ENCODE data around the gene CALML3. TPM values are rescaled to one million over a fixed set of nuclear protein-coding genes. Genes with fewer than 3 reads are reported as not detected.

CALML3 gene
- total RNA-seq, 1 donor from 2014 or later: not detected

GRCh38 chr10:5538446-5538845 lies 13.7 kb downstream of the CALML3 start:
- intact Hi-C loops (cut with micrococcal nuclease): no loop called here

DNA sequence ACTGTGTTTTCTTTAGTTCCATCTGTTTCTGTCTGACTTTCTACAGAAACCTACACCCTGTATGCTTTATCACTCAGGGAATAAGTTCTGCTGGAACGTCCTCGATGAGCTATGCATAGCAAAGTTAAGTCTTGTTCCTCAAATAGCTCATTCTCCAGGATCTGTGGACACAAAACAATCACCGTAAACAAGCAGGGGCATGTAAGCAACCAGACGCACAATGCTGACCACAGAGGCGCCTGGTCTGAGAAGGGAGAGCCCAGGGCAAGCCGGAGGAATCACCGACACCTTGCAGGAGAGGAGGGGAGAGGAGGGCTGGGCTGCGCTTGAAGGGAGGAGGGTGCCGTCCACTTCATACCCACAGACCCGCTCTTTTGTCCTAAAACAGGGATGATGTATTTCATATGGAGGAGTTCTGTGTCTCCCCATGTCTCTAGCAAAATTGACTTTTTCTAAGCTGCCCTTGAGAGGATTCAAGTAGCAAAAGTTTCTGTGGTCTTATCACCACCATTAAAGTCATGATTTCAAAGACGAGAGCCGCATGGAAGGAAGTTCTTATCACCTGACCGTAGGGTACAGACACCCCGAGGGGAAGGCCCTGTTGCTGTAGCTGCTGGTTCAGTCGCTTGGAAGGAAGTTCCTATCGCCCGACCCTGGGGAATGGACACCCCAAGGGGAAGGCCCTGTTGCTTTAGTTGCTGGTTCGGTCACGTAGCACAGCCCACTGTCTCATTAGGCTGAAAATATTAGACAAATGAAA lies 14.3 kb downstream of the CALML3 start:
- intact Hi-C loops (cut with micrococcal nuclease): no loop called here

GRCh38 chr10:5540080-5540479 lies 15.3 kb downstream of the CALML3 start:
- intact Hi-C loops (cut with micrococcal nuclease): no loop called here

DNA sequence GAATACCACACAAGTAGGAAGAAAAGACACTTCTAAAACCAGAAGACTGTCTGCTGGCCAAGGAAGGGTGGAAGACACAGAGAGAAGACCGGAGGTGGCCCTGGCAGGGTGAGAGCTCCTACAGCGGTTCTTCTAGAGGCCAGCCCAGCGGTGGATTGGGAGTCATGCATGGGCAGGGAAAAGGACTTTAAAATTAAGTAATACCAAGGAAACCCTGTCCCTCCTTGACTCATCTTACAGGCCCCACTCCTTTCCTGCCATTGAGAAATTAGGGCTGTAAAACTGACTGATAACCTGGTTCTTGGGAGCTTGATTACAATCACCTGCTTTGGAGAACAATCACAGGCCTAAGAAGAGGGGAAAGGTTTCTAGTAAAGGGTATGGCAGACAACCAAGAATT lies 16.1 kb downstream of the CALML3 start:
- intact Hi-C loops (cut with micrococcal nuclease): no loop called here

- intact Hi-C loops (cut with micrococcal nuclease): no loop called here
Measured at GRCh38 chr10:5542100-5542499, 17.3 kb downstream of the CALML3 start.

- intact Hi-C loops (cut with micrococcal nuclease): no loop called here
Measured at GRCh38 chr10:5543623-5544022, 18.9 kb downstream of the CALML3 start.

DNA sequence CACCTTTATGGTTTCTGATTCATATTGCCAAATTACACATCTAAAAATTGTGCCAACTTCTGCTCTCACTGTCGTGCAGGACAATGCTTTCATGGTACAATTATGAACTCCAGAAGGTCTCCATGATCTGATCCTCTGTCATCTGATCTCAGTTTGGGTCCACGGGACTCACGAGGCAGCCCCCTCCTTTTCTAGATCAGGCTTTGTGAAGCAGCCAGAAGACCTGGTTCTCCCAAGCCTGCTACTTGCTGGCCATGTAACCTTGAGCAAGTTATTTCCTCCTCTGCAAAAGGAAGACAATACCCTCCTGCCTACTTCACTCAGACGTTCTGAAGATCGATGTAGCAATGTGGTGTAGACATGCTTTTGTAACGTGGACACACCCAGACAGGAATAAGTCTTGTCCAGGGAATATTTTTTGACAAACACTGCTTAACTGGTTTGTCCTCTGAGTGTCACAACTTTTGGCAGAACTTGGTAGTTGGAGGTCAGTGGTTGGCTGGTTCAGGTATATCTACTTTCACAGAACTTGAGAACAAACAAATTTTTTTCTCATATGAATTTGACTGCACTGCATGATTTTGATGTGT lies 19.6 kb downstream of the CALML3 start:
- intact Hi-C loops (cut with micrococcal nuclease): no loop called here

DNA sequence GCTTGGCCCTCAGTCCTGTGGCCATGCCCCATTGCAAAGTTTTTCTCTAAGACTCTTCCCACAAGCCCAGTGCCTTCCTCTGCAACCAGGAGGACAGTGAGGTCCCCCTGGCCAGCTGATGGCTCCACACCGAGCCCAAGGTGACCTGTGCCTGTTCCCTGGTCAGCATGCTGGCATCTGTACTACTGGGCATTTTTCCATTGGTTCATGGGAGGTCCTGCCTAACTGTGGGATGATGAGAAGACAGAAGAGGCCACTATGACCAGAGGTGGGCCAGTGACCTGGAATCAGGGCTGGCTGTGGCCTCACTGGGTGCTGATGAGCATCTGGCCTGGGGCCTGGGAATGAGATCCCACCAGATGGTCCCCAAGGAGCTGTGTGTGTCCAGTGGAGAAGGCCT lies 20.2 kb downstream of the CALML3 start:
- intact Hi-C loops (cut with micrococcal nuclease): loop anchor here (5.0 kb wide), 1 partner anchor 253 kb away; no protein-coding TSS in a partner anchor

- intact Hi-C loops (cut with micrococcal nuclease): loop anchor here (5.0 kb wide), 1 partner anchor 253 kb away; no protein-coding TSS in a partner anchor
Measured at GRCh38 chr10:5545426-5545777, 20.6 kb downstream of the CALML3 start.

DNA sequence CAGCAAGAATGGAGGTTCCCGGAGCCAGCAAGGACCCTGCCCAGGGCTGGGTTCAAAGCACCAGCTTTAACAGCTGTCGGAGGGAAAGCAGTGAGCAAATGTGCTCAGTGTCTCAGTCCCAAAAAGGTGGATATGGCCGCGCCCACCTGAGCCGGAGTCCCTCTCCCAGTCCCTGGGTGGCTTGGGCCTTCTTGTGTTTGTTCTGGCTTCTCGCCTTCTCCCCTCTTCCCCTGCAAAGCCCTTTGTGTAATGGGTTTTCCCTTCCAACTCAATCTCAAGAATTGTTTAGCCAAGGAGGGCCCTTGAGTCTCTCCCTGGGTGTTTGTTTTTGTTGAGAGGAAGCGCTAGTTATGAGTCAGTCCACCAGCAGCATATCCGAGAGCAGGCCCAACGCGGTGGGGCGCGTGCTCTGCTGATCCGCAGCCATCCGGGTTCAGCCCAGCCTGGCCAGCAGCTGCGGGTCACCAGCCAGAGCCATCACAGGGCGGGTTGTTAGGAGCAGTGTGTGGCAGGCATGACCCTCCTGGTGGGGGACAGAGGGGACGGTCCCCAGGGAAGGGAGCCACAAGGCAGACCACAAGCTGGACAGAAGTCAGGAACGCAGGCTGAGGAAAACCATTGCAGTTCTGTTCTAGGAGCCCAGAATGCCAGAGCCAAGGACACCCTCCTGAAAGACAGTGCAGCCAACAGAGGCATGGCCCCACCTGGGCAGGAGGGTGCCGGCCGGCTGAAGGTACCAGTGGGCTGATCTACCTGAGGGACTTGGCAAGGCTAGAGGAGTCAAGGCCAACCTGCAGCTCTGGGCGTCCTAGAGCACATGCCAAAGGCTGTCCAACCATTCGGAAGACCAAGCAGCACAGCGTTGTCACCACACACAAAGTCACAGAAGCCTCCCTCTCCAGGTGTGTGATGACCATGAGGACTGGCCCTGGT lies 21.3 kb downstream of the CALML3 start:
- intact Hi-C loops (cut with micrococcal nuclease): loop anchor here (5.0 kb wide), 1 partner anchor 254 kb away; no protein-coding TSS in a partner anchor

- intact Hi-C loops (cut with micrococcal nuclease): loop anchor here (5.0 kb wide), 1 partner anchor 255 kb away; no protein-coding TSS in a partner anchor
Measured at GRCh38 chr10:5546891-5547680, 22.3 kb downstream of the CALML3 start.

DNA sequence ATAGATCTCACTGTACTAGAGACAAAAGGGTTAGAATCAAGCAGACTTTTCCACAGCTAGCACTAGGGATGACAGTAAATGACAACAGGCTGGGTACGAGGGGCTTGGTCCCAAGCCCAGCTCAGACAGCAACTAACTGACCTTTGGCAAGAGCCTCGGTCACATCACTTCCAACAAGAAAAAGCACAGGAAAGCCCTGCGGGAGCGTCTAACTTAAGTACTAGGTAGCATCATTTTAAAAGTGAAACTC lies 22.8 kb downstream of the CALML3 start:
- intact Hi-C loops (cut with micrococcal nuclease): loop anchor here (5.0 kb wide), 1 partner anchor 255 kb away; no protein-coding TSS in a partner anchor

DNA sequence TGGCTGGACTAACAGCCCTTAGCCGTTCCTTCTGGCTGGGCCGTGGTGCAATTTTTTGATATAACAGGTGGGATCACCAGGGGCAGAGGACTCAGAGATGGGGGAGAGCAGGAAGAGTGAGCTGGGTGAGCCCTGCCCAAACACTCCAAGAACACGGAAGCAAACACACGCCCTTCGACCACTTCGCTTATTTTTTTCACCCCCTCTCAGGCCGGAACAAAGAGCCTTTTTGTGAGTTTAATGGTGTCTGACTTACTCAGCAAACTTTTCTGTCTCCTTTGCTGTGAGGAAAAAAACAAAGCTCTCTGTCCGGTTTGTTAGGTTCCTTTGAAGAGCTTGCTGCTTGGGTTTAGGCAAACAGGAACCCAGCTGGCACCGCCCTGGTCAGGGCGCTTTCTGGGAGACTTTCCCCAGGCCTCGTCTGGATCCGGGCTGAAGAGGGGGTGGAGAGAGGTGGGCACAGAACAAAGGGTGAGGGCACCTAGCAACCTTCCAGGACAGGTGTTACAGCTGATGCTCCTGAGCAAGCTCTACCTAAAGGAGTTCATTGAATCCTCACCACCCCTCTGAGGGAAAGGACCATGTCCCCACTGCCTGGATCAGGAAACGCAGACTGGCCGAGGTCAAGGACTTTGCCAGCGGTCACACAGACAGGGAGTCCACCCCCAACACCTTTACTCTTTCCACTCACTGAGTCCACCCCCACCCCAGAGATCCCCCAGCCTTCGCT lies 23.3 kb downstream of the CALML3 start:
- intact Hi-C loops (cut with micrococcal nuclease): loop anchor here (2.0 to 5.0 kb wide), 2 partner anchors 17 to 256 kb away; no protein-coding TSS in a partner anchor

GRCh38 chr10:5549462-5550249 lies 24.9 kb downstream of the CALML3 start:
- intact Hi-C loops (cut with micrococcal nuclease): loop anchor here (1.0 to 5.0 kb wide), 3 partner anchors 15 to 257 kb away; no protein-coding TSS in a partner anchor

DNA sequence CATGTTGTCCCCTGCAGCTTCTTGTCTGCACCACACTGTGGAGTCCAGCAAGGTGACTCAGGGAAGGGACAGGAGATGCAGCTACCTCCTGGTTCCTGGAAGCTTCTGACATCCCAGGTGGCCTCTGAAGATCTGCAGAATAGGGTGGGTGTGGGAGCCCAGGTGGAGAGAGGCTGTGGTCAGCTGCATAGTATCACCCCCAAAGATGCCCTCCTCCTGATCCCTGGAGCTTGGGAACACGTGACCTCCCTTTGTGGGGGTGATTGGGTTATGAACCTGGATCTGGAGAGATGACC lies 25.4 kb downstream of the CALML3 start:
- intact Hi-C loops (cut with micrococcal nuclease): no loop called here

- intact Hi-C loops (cut with micrococcal nuclease): no loop called here
Measured at GRCh38 chr10:5550621-5551530, 26.1 kb downstream of the CALML3 start.

GRCh38 chr10:5551531-5552375 lies 27.0 kb downstream of the CALML3 start:
- intact Hi-C loops (cut with micrococcal nuclease): no loop called here
